Fibroblast of skin of right quadriceps (primary cell): ENCODE results near the gene CFAP57.

ENCODE experiments used
- DNase-seq: peaks from one replicate; pipeline ENCODE4 v3.0.0-alpha.2; 2013

Gene CFAP57

DNA sequence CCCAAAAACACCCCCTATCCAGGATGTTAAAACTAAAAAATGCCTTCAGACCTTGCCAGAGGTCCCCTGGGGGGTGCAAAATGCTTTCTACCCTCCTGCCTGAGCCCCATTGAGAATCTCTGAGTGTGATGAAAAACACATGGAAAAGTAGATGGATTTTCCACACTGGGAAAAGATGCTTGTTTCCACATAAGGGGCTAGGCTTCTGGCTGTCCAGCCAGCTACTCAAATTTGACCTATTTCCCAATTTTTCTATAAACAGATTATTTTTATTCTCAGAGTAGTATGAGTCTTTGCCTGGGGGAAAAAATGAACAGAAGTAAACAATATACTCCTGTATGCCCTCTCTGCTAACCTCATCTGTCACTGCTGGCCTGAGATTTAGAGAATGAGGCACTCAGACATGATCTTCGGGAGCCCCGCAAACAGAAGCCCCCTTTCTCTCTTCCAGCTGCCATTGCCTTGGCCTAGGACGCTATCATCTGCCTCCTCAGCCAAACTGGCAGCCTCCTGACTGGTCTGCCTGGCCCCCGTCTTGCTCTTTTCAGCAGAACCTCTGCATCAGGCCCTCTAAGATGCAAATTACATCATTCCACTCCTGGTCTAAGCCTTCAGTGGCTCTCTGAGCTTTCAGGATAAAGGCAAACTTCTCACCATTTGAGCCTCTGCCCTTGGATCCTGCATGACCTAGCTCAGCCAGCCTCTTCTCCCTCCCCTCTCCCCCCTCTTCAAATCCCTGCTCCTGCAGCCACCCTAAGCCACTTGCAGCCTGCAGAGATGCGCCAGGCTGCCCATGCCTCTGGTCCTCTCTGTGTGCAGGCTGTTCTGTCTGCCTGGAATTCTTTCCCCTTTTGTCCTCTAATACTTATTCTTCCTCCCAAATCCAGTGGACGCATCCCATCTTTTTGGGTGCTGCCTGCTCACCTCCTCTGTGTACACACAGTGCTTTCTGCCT lies 58.0 kb downstream of the CFAP57 start:
- no peak for DNase-seq

DNA sequence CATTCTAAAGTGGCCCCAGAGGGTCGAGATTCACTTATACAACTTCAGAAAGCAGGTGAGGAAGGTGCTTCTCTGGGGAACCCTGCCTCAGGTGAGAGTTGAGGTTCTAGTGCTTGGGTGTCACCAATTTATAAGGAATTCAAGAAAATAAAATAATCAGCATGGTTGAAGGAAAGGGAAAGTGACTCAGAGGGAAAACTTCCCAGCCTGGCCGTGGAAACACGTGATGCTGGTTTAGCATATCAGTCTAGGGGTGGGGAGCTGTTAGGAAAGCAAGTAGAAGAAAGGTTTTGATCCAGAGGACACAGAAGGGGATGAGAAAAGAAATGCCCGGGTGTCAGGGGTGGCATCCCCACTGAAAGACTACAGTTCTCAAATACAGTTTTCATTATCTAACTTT lies 59.9 kb downstream of the CFAP57 start:
- DNase-seq = peak; percentile 69

DNA sequence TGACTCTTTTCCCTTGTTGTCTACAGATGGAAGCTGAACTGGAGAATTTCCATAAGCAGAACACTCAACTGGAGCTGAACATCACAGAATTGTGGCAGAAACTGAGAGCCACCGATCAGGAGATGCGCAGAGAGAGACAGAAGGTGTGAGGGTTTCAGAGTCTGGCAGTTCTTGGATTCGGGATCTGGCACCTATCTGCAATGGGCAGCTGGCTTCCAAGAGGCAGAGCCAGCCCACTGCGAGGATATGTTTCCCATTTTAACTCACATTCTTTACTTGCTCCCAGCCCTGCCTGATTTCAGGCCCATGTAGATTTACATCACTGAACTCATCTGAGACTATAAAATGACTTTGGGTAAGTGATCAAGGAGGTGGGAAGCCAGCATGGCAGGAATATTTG lies 60.4 kb downstream of the CFAP57 start:
- DNase-seq = peak; percentile 13

DNA sequence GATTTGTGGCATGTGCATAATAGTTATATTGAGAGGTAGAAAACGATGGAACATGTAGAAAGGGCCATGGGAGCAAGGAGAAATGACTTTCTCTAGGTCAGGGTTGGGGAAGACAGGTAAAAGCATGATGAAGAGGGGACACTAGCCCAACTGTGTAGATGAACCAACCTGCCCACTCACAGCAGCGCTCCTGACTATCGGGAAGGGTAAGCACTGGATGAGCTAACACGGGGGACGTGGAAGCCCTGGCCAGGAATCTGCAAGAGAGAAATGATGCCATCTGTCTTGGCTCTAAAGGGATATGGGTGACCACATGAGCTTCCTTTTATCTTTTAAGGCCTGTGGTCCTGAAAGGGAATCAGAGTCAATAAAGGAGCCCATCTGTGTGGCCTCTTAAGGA lies 61.5 kb downstream of the CFAP57 start:
- DNase-seq = no peak

DNA sequence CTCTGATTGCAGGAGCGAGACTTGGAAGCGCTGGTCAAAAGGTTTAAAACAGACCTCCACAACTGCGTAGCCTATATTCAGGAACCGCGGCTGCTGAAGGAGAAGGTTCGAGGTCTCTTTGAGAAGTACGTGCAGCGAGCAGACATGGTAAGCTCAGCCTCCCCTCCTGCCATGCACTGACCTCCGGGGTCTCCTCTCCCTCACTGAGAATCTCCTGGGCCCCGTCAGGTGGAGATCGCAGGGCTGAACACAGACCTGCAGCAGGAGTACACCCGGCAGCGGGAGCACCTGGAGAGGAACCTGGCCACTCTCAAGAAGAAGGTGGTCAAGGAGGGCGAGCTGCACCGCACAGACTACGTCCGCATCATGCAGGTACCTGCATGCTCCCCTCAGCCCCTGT lies 62.1 kb downstream of the CFAP57 start:
- DNase-seq = no peak

DNA sequence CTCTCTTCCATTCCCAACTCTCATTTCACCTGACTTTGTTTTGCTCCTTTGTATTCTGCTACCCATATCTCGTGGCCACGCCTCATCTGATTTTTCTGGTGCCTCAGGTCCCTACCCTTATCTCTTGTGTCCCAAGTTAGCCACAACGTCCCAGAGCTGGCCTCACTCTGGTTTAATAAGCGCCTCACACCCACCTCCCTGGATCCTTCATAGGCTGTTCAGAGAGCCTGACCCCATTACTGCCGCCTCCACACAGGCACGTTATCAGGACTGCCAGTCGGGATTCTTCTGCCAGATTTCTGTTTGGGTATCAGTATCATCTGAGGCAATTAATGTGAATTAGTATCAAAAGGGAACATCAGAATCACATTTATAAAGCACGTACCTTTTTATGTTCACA lies 62.9 kb downstream of the CFAP57 start:
- DNase-seq = no peak

DNA sequence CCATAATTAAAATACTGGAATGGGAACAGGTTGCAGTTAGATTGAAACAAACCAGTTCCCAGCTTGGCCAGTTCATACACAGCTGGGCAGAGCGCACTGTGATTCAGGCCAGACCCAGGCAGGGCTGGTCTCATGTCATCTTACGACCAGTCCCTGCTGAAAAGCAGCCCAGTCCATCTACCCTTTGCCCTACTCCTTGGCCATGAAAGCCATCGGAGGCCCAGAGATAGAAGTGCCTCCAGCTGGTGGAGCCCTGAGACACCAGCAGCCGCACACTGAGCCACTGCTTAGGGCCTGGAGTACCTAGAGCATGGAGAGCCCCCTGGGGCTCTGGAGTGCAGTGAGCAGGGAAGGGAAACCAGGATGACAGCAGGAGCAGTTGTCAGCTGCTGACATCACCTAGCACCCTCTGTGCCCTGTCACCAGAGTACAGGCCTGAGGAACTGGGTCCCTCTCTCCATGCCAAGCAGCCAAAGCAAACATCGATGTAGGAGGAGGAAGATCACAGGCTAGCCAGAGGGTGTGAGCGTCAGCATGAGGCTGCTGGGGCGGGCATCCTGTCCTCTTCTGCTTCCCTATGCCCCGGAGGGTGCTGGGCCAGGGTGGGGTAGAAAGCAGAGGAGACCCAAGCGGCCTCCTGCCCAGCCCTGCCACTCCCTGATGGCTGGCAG lies 63.5 kb downstream of the CFAP57 start:
- no peak for DNase-seq

DNA sequence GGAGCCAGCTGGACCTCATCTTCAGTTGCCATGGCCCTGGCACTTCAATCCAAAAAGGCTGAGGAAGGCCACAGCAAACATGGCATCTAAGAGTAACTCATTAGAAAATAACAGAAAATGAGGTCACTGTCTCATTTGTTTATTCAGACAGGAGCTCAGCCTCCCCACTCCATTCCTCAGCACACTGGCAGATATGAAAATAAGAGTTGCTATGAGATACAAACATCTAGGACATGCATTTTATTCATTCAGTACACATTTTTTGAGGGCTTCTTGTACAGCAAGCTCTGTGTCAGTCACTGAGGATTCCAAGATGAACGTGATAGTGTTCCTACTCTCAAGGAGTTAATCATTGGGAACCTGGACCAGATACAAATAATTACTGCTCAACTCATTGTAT lies 65.0 kb downstream of the CFAP57 start:
- DNase-seq = no peak

DNA sequence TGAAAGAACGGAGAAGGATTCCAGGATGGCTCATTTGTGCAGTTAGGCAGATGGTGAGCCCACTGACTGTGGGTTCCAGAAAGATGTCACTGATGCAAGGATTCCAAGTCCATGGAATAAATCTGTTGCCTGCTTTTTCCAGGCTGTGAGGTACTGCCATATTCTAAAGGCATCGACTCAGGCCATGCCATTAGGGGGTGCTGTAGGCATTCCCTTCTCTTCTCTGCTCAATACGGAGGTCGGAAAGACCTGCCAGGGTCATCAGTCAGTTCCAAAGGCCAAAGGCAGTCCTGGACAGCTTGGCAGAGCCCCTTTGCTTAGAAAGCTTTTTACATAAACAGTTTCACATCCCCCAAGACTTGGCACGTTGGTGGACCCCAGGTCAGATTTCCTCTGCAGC lies 66.0 kb downstream of the CFAP57 start:
- peak; percentile 47 for DNase-seq

DNA sequence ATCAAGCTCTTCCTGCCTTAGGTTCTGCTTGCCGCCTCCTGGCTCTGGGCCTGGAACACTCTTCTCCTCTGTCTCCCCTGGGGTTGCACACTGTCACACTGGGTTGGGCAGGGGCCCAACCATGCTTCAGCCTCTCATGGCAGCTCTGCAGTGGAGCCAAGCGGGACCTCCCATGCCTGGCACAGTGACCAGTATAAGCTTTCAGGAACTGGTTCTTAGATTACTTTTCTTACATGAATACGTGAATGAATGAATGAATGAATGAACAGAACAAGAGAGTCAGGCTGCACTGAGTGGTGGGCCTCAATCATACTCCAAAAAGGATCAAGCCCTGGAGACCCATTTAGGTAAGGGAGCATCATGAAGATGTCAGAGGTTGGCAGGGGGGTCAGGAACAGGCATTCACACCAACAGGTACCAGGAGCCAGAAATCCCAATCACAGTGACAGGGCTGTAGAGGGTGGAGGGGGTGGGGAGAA lies 66.9 kb downstream of the CFAP57 start:
- DNase-seq = no peak

DNA sequence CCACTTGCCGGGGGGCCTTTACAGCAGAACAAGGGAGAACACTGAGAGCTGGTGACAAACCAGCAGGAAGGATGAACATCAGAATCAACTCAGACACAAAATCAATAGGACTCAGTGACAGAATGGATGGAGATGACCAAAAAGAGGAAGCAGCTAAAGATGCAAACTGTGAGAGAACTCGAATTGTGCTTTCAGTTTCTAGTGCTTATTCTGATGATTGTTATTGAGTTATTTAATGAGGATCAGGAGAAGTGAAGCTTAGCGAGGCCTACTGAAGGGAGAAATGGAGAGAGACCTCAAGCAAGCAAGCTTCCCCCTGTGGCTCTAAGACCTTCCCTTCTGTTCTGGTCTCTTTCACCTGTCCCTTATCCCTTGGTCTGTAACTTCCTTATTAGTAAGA lies 67.4 kb downstream of the CFAP57 start:
- no peak for DNase-seq

DNA sequence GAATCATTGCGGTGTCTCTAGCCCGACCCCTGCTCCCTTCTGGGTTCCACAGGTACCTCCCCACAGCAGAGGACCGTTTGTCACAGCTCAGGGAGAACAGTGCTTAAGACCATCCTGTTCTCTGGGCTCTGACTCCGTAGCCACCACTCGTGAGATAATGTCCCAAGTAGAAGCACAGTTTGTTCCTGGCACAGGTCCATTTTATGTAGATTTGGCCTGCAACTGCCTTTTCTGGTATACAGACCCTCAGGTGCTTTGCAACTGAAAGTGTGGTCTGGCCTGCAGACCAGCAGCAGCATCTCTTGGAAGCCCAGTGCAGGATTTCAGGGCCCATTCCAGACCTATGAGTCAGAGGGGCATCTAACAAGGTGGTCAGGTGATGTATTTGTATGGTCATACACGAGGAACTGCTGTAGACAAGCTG lies 69.3 kb downstream of the CFAP57 start:
- DNase-seq = peak; percentile 12

DNA sequence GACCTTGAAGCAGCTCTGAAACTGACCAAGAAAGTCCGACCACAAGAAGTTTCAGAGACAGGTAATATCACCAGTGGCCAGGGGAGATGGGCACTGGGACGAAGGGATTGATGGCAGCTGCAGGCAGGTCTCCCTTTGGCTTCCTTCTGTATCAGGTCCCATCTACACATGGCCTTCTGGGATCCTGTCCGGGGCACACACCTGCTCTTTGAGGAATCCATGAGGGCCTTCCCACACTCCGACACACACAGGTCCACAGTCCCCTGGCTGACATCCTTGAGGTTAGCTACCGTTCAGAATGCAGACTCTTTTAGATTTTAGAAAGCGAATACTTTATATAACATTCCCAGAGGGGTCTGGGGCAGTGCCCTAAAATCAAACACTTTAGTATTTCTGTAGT lies 71.2 kb downstream of the CFAP57 start:
- DNase-seq = no peak

DNA sequence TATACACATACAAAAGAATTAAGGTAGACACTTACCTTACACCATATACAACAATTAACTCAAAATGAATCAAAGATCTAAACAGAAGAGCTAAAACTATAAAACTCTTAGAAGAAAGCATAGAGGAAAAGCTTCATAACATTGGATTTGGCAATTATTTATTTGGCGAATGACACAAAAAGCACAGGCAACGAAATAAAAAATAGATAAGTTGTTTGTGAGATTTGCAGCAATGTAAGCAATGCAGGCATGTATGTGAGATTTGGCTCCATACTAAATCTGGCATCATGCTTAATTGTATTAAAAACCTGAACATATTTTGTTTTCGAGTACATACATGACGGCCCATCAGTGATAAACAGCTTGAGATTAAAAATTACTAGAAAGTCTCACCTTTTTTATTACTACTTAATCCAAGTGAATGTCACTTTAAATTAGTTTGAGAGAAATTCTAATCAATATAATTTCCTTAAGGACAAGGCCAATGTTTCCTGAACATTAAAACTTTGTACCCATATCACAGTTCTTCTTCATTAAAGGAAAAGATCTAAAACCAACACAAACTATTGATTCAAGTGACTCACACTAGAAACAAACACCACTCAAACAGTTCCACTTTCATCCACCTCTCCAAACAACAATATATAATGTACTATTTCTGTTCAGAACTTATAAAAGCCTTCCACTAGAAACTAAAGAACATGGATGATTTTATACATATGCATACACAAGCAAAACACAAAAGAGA lies 74.5 kb downstream of the CFAP57 start:
- no peak for DNase-seq

DNA sequence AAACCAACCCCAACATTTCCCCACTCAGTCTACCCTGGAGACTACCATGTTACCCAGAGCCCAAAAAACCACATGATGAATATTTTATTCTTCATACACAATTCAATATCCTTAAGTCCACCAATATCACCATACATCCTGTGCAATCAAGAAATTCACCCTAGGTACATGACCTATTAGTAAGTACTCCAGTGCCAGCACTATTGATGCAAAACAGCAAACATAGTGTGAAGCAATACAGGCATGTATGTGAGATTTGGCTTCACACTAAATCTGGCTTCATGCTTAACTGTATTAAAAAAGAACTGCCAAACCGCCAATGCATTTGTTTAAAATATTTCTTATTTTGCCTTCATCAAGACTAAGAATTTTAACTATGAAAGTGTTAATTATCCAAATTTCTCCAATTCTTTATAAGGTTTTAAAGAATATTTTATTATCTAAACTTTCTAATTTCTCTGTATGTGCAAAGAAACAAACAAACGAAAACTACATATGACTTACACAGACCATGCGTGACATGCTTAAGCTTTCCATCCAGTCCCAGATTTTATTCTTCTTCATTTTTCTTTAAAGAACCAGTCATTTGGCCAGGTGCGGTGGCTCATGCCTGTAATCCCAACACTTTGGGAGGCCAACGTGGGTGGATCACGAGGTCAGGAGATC lies 75.3 kb downstream of the CFAP57 start:
- DNase-seq = no peak

DNA sequence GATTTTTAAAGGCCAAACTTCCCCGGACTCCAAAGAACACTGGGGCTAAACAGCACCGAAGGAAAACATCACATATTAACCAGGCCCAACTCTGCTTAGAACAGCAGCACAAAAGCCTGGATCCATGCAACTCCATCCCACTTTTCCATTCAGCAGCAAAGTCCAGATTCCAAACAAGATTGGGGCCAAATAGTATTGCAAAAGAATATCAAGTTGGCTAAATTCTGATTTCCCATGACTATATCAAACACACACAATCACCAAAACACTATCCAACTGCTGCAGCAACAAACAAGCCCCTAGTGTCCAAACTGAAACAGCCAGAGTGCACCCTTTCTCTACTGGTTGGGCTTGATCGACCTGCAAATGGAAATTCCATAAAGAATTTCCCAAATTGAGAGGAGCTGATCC lies 78.2 kb downstream of the CFAP57 start:
- no peak for DNase-seq

DNA sequence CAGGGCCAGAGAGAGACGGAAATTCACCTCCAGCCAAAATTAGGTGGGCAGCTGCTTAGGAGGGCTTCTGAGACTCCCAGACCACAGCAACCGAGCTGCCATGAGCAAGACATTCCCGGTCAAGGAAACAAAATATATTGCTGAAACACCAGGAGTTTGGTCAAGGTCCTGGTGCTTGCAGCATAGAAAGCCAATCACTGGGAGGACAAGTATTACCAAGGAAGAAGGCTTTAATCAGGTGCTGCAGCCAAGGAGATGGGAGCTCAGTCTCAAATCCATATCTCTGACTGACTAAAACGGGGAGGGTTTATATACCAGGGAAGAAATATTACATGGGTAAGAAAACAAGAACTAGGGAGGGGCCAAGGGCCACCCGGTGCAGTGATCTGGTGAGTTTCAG lies 78.9 kb downstream of the CFAP57 start:
- DNase-seq = no peak

DNA sequence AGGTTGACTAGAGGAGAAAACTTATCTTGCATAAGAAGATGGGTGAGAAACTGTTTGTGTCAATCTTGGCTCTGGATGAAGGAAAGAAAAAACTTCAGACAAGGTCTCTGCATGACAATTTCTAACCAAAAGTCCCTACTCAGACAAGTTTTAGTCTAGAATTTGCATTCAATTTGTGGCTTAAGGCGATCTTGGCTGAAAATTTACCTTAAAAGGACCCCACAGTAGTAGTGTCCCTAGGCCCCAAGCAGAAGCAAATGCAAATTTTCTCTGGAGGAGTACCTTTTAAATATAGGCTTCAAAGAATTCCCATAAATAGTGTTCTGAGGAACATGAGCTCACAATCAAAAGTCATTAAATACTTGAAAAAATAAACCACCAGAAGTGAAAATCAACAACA lies 80.1 kb downstream of the CFAP57 start:
- no peak for DNase-seq

DNA sequence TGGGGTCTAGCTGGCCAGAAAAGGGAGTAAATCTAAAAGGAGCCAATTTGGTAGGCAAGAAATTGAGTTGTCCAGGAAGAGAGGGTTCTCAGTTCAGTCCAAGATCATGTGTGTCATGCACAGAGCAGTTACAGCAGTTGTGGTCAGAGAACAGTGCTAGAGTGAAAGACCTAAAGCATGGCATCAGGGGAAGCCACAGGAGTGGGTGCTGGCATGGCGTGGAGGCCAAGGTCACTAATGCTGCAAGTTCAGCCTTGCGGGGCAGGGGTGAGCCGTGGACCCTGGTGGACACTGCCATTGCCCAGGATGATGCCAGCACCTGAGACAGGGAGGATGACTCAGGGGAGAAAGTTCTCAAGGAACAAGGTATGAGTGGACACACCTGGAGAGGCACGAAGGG lies 81.0 kb downstream of the CFAP57 start:
- DNase-seq = no peak

DNA sequence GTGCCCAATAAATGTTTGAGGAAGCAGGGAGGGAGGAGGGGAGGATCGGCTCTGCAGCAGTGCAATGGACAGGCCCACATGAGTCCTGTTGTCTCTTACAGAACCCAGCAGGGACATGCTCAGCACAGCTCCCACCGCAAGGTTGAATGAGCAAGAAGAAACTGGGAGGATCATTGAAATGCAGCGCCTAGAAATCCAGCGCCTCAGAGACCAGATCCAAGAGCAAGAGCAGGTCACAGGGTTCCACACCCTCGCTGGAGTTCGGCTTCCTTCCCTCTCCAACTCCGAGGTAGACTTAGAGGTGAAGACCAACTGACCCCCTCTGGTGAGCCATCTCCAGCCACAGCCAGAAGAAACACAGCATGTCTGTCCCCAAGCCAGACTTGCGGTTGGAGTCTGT lies 81.7 kb downstream of the CFAP57 start:
- no peak for DNase-seq

DNA sequence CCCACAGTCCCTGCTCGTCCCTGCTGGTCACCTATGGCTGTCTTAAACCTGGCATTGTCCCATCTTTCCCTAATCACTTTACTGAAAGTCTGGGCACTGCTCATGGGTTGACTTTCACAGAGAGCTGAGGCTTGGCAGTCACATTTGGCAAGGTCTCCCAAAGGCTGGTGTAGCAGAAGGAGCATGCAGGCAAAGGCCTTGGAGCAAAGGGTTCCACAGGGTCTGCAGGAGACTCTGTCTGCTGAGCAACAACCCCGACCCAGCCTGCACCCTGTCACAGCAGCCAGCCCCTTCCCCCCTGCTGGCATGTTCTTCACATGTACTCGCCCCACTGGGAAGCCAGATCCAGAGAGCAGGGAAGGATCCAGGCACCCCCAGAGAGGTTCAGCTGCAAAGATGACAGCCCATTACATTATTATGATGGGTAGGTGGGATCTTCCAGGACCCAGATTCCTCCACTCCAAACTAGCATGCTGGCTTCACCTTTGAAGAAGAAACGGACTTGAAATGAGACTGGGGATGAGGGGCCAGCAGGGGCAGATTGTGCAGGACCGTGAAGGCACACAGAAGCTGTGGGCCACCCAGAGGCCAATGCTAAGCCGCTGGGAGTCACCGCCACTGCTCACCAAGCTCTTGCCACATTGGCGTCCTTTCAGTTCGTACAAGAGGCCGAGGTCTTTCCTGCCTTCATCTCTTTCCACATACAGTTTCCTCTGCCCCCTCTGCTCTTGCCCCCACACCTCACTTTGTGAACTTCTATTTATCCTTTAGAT lies 83.5 kb downstream of the CFAP57 start:
- DNase-seq = no peak
